GM21529 (cell line): ENCODE data around the gene SLC35F3.

Experiments
- ATAC-seq: cut with Tn5 transposase; IDR thresholded peaks from one replicate; pipeline ENCODE4 v1.9.1; 2021; ENCODE audit not compliant: unreplicated experiment

Gene SLC35F3

DNA sequence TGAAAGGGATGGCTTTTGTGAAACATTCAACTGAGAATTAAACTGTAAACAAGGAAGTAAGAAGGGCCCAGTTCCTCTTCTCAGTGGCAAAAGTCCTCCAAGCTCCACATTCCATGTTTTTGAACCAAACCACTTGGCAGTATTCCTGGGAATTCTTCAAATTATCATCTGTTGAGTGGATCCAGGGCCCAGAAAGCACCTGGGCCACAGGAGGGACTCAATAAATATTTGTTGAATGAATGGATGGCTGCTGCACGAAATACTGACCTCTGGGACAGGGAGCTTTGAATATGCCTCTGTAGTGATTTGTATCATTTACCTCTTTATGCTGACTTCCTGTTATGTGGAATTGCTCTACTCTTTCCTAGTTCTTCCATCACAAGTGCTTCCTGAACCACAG is 4.7 kb downstream of the SLC35F3 start:
- ATAC-seq = no peak

GRCh38 chr1:233912447-233912846 is 8.0 kb downstream of the SLC35F3 start:
- ATAC-seq = no peak

GRCh38 chr1:233912909-233913308 is 8.4 kb downstream of the SLC35F3 start:
- no peak for ATAC-seq

DNA sequence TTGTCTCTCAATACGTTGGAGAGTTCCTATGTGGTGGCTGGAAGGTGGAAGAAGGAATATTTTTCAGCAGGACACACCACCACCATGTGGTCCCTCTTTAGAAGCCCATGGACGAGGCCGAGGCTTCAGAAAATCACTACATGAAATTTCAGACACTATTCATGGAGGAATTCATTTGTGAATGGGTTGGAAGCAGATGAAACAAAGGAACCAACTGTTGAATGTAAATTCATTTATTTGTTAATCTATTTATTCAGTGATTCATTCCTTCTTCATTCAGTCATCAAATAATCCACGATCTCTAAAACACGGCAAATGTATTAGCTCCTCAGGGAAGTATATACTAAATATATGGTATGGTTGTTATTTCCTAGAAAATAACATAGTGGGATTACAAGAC is 12.2 kb downstream of the SLC35F3 start:
- no peak for ATAC-seq

- ATAC-seq = no peak
Measured at GRCh38 chr1:233919786-233920185, 15.3 kb downstream of the SLC35F3 start.

DNA sequence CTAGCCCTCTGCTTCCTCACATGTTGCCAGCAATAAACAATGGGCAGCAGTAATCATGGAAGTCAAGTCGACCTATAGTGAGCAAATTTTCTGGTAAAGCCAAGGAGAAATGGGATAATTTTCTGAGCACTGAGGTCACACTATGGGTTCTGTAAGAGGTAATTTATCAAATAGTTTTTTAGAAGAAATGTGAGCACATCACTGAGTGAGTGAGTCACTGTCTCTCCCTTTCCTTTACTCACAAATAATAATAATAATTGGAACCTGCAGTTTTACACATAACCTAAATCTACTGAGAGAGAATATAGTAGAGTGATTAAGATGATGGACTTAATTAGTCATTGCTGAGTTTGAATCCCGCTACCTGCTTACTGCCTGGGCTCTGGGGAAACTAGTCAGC is 23.6 kb downstream of the SLC35F3 start:
- no peak for ATAC-seq

DNA sequence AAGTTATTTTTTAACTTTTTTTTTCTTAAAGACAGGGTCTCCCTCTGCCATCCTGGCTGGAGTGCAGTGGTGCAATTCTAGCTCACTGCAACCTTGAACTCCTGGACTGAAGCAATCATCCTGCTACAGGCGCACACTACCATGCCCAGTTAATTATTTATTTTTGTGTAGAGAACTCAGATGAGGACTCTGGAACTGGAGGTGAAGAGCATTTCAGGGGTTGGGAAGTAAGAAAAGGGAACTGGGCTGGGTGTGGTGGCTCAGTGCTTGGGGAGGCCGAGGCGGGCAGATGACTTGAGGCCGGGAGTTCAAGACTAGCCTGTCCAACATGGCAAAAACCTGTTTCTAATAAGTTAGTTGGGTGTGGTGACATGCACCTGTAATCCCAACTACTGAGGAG is 28.9 kb downstream of the SLC35F3 start:
- no peak for ATAC-seq

DNA sequence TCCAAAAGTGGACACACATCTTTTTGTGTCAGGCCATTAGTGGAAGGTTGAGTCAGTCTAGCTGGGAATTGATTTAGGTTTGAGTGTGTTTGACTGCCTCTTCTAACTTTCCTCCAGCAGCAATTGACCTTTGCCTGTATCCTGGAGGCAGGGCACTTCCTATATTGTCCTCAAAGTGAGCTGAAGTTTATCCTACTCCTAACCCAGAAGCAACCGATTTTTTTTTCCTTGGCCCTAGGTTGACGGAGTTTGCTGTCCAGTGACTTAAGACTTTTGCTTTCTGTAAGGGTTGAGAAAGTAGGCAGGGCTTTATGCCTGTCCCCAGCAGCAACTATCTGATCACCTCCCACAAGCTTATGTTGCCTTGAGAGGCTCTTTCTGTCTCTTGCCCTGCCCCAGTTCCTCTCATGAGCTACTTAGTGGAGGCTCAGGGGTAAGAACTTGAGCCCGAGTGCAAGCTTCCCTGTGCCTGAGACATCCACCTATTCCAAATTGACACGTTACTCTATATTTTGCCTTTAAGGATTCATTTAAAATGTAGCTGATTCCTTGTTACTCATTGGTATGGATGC is 30.9 kb downstream of the SLC35F3 start:
- no peak for ATAC-seq

DNA sequence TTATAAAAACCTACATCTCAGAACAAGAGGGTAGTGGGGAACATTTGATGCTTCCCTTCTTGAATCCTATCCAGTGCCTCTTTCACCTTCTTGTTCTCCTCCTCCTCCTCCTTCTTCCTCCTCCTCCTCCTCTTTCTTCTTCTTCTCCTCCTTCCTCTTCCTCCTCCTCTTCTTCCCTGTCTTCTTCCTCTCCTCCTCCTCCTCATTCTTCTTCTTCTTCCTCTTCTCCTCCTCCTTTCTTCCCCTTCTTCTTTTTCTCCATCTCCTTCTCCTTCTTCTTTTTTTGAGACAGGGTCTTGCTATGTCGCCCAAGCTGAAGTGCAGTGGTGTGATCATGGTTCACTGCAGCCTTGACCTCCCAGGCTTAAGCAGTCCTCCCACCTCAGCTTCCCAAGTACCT is 31.9 kb downstream of the SLC35F3 start:
- ATAC-seq = no peak

- ATAC-seq = no peak
Measured at GRCh38 chr1:233936842-233937241, 32.4 kb downstream of the SLC35F3 start.

GRCh38 chr1:233938476-233938875 is 34.0 kb downstream of the SLC35F3 start:
- ATAC-seq = no peak

- no peak for ATAC-seq
Measured at GRCh38 chr1:233939451-233939850, 35.0 kb downstream of the SLC35F3 start.

GRCh38 chr1:233940908-233941307 is 36.4 kb downstream of the SLC35F3 start:
- no peak for ATAC-seq

DNA sequence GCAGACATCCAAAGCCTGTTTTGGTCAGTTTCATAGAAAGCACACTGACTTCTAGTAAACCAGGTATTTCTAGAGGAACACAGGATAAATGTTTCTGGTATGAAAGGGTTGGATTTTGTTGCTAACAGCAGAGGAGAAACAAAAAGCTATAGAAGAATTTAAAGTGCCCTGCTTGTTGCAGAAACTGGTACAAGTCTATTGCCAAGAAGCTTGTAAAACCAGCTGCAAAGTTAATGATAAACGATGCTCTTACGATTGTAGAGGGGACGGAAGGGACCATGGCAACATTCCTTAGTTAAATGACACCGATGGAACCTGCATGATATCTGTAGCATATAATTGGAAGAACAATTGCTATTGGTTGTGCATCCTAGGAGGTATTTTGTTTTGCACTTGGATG is 40.1 kb downstream of the SLC35F3 start:
- no peak for ATAC-seq

DNA sequence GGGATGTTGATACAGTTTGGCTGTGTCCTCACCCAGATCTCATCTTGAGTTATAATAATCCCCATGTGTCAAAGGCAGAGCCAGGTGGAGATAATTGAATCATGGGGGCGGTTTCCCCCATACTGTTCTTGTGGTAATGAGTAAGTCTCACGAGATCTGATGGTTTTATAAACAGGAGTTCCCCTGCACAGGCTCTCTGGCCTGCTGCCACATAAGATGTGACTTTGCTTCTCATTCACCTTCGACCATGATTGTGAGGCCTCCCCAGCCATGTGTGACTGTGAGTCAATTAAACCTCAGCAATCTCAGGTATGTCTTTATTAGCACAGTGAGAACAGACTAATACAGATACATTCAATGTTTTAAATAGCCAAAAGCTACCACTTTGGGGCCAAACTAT is 41.1 kb downstream of the SLC35F3 start:
- no peak for ATAC-seq

GRCh38 chr1:233945979-233946378 is 41.5 kb downstream of the SLC35F3 start:
- no peak for ATAC-seq

DNA sequence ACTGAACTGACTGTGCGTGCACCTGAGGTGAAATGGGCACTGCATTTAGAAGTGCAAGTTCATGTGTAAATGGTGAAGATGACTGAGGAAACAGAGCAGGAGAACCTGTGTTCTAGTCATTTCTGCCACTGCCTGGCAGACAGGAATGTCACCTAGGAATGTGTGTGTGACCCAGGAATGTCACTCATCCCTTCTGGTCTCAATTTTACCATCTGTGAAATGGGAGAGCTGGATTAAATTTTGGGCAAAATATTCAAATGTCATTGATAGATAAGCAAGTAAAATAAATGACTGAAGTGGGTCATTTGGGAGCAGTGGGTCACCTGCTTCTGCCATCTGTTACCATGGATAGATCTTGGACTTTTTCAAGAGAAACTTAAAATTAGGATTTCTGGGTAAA is 42.2 kb downstream of the SLC35F3 start:
- no peak for ATAC-seq

DNA sequence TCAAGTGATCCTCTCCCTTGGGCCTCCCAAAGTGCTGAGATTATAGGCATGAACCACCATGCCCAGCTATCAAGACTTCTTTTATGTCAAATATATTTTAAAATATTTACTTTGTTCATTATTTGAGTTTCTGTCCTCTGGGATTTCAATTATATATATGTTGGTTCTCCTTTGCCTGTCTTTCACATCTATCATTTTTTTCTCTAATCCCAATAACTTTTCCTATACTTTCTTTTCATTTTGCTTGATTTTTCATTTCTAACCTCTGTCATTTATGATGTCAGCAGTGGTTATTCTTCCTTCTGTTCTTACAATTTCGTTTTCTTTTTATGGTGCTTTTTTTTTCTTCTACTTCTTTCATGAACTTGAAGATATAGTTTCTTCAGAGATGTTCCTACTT is 47.3 kb downstream of the SLC35F3 start:
- no peak for ATAC-seq

- no peak for ATAC-seq
Measured at GRCh38 chr1:233957691-233958090, 53.2 kb downstream of the SLC35F3 start.

DNA sequence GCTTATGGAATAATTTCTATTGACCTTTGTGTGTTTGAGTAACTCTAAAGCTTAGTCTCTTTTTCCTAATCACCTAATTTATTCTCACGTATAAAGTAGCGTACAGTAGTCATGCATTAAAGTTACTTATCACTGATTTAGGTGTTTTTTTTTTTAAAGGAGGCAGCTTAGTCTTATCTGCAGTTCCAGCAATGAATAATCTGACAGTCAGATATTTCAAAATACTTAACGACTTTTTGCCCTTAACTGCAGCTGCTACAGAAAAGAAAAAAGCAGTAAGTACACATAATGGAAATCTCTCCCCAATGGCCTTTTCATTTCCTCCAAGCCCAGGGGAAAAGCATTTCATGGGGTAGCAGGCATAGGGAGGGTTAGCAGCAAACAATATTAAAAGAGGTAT is 54.6 kb downstream of the SLC35F3 start:
- no peak for ATAC-seq

DNA sequence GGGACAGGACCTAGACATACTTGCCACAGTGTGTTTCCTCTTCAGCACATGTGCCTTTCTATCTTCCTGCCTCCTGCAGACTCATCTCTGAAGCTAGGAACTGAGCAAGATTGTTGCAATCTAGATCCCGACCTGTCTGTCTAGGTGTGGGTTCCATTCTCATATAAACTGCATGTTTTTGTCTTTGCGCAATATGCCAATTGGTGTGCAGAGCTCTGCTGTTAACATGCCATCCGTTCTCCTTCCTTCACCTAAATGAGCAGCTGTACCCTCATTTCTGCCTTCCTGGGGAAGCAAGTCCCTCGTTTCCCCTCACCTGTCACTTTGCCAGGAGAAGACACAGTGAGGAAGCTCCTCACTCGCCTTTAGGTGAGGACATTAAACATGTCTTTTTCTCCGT is 55.5 kb downstream of the SLC35F3 start:
- ATAC-seq = no peak

DNA sequence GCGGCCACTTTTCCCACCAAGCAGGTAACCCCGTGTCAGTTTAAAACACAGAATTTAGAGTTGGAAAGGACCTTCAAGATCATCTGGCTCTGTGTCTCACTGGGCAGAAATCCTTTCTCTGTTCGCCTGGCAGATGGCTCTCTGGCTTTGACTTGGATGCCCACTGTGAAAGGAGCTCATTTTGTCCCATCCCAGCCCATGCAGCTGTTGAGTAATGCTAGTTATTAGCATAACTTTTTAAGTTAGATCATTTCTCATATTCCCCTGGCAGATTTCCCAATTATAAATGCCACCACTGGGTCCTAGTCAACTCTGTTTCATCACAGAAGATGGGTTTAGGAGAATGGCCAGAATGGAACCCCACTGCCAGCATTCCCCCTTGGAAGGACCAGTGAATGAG is 55.9 kb downstream of the SLC35F3 start:
- no peak for ATAC-seq

- no peak for ATAC-seq
Measured at GRCh38 chr1:233962878-233963277, 58.4 kb downstream of the SLC35F3 start.

DNA sequence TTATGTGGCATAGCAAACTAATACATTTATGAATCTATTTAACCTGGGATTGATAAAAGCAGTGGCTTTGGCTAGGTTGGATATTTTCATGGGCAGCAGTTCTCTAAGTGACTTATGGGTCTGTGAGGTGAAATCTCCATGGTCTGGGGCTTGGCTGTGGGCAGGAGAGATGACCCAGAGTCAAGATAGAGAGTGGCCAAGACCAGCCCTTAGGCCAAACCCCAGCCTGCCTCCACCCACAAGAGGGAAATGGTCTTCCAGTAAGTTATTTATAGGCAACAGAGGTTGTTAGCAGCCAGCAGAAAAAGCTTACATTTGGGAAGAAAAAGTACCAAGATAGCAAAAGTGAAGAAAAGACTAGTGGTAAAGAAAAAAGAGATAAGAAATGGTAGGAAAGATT is 61.4 kb downstream of the SLC35F3 start:
- ATAC-seq = no peak
